Upper lobe of left lung (tissue), 6 donors: ENCODE measurements around the gene C14orf39. TPM values are rescaled to one million over a fixed set of nuclear protein-coding genes. Genes with fewer than 3 reads are reported as not detected.
"Not testable (repeated sequence)": the region's sequence is repeated elsewhere in the genome, so short reads cannot be mapped to it uniquely, and the experiment has no call there.

ENCODE experiments used
- ATAC-seq, 2 donors: fragments of 200-7000 bp; cut with Tn5 transposase; one replicate each; pipeline ENCODE4 v1.9.1; 2022; ENCODE audit warnings: mild to moderate bottlenecking in 2 of 2, moderate library complexity in 2 of 2; ENCODE audit not compliant: low FRiP score in 2 of 2
- DNase-seq, 2 donors: peaks; one replicate each; pipeline ENCODE4 v3.0.0-alpha.2; 2019 to 2020
- H3K27ac ChIP-seq, 4 donors: fragments of 200-600 bp; sonication (generic); one replicate each; pipeline ENCODE4 v1.5.1; 2016 to 2019
- H3K27me3 ChIP-seq, 4 donors: fragments of 200-600 bp; sonication (generic); one replicate each; pipeline ENCODE4 v1.5.1; 2017 to 2019
- H3K36me3 ChIP-seq, 4 donors: fragments of 200-600 bp; sonication (generic); one replicate each; pipeline ENCODE4 v1.5.1; 2016 to 2019
- H3K4me1 ChIP-seq, 4 donors: fragments of 200-600 bp; sonication (generic); one replicate each; pipeline ENCODE4 v1.5.1; 2018 to 2019
- H3K4me3 ChIP-seq, 4 donors: fragments of 200-600 bp; sonication (generic); one replicate each; pipeline ENCODE4 v1.5.1; 2017 to 2019; ENCODE audit warnings: mild to moderate bottlenecking in 2 of 4, moderate library complexity in 1 of 4
- H3K9me3 ChIP-seq, 4 donors: fragments of 200-600 bp; sonication (generic); one replicate each; pipeline ENCODE4 v1.5.1; 2018 to 2019
- CTCF ChIP-seq, 6 experiments: fragments of 450-650 bp in 4 of 6; fragments of 200-600 bp in 2 of 6; sonication (generic) in 2 of 6; IDR thresholded peaks; one replicate each; pipeline ENCODE4 v1.5.1; 2016 to 2019; ENCODE audit warnings: antibody characterized with exemption in 6 of 6
- EP300 ChIP-seq, 4 donors: sonication (generic); formaldehyde crosslinking; IDR thresholded peaks; one replicate each; pipeline ENCODE4 v1.5.1; 2017; ENCODE audit warnings: antibody characterized with exemption in 4 of 4, control low read depth in 2 of 4
- POLR2A ChIP-seq, 4 donors: fragments of 450-650 bp; IDR thresholded peaks; one replicate each; pipeline ENCODE4 v1.5.1; 2016 to 2017; ENCODE audit warnings: antibody characterized with exemption in 4 of 4, mild to moderate bottlenecking in 2 of 4
- POLR2AphosphoS5 ChIP-seq, 2 donors: sonication (generic); formaldehyde crosslinking; IDR thresholded peaks; one replicate each; pipeline ENCODE4 v1.5.1; 2017; ENCODE audit warnings: antibody characterized with exemption in 2 of 2
- WGBS, 2 donors: methylation state at CpG; one replicate each; pipeline ENCODE4 v1.1.5; 2017 to 2018; 5-methylcytosine and 5-hydroxymethylcytosine counted together
- total RNA-seq, 6 donors: library from RNA; depleted of rRNA in 4 of 6; stranded (reverse); fragments of >200 nt in 4 of 6; gene quantifications; one replicate each; pipeline versions ENCODE4 v1.1.0 to v1.2.1, GENCODE V29; 2016 to 2021
- donor health status: DM: no; HTN: no; CAD: no; lungs with moderate emphysema.
- donor health status: DM: no; HTN: yes; CAD: no; lungs with severe emphysema.

C14orf39 gene
- total RNA-seq, 6 donors from 2014 or later = 2.1 TPM; not detected in 5

GRCh38 chr14:60420050-60420449 lies 65.8 kb downstream of the C14orf39 start:
- ATAC-seq (no peak), DNase-seq (no peak)
- no peaks in the 10 kb centered on the region for H3K9me3 ChIP-seq
- WGBS, 2 donors = 82 to 88% methylated on average over 5 of the region's 5 CpGs
- H3K4me1 ChIP-seq = no peaks in the 10 kb centered on the region
- no peaks in the 10 kb centered on the region for H3K36me3 ChIP-seq
- H3K27ac ChIP-seq = no peak overlapping the region
- TF ChIP-seq CTCF (IDR thresholded peaks at IDR 0.05) (no peak), EP300 (IDR thresholded peaks at IDR 0.05) (no peak), POLR2AphosphoS5 (IDR thresholded peaks at IDR 0.05) (no peak), POLR2A (IDR thresholded peaks at IDR 0.05) (no peak)
- H3K4me3 ChIP-seq = no peak overlapping the region
- no peaks in the 10 kb centered on the region for H3K27me3 ChIP-seq

- ATAC-seq, H3K36me3 ChIP-seq, H3K4me3 ChIP-seq, H3K9me3 ChIP-seq, H3K27ac ChIP-seq, H3K27me3 ChIP-seq, H3K4me1 ChIP-seq: not testable (repeated sequence)
- peak in 1 of 2 donors; percentile 14 for DNase-seq
- 93 to 96% methylated on average over 22 of the region's 22 CpGs for WGBS, 2 donors
These were observed 88.3 kb downstream of the C14orf39 start for GRCh38 chr14:60397550-60397949.

- H3K27ac ChIP-seq = no peak overlapping the region
- TF ChIP-seq EP300 (IDR thresholded peaks at IDR 0.05) = no peak
- no peak for TF ChIP-seq POLR2AphosphoS5 (IDR thresholded peaks at IDR 0.05)
- TF ChIP-seq CTCF (IDR thresholded peaks at IDR 0.05) = no peak
- no peak for TF ChIP-seq POLR2A (IDR thresholded peaks at IDR 0.05)
- no peaks in the 10 kb centered on the region for H3K27me3 ChIP-seq
- no peaks in the 10 kb centered on the region for H3K36me3 ChIP-seq
- WGBS, 2 donors = 64 to 67% methylated on average over 2 of the region's 2 CpGs
- no peaks in the 10 kb centered on the region for H3K4me1 ChIP-seq
- H3K4me3 ChIP-seq = no peak overlapping the region
- DNase-seq = no peak
- no peaks in the 10 kb centered on the region for H3K9me3 ChIP-seq
- ATAC-seq = no peak
These were observed 89.0 kb downstream of the C14orf39 start for GRCh38 chr14:60396718-60397343.

Other genes starting within 250 kb of the C14orf39 start
- 10 to 100 TPM; 20.5 to 71.8 (median 43.7) TPM for gene PPM1A, start 236.8 kb downstream of the C14orf39 start, total RNA-seq
- gene SIX6, start 23.1 kb upstream of the C14orf39 start, total RNA-seq = not detected
- 1 to 10 TPM in 5 of 6 donors, under 1 TPM in 1; 0.17 to 8.9 (median 1.8) TPM for gene SIX1, start 163.4 kb upstream of the C14orf39 start, total RNA-seq
- gene SIX4, start 238.3 kb upstream of the C14orf39 start, total RNA-seq = 1 to 10 TPM in 5 of 6 donors, under 1 TPM in 1; 0.55 to 8.3 (median 1.8) TPM
- gene MNAT1, start 248.7 kb upstream of the C14orf39 start, total RNA-seq = 10 to 100 TPM; 15.3 to 66.0 (median 19.9) TPM